GM18858 (cell line): ENCODE data around the gene COL5A1.

Source experiments
- ATAC-seq: cut with Tn5 transposase; IDR thresholded peaks from one replicate; pipeline ENCODE4 v1.9.1; 2021; ENCODE audit not compliant: unreplicated experiment

Gene COL5A1

GRCh38 chr9:134737842-134738580 is 96.4 kb downstream of the COL5A1 start:
- ATAC-seq, result no peak

GRCh38 chr9:134738869-134739659 is 97.5 kb downstream of the COL5A1 start:
- ATAC-seq, result no peak

DNA sequence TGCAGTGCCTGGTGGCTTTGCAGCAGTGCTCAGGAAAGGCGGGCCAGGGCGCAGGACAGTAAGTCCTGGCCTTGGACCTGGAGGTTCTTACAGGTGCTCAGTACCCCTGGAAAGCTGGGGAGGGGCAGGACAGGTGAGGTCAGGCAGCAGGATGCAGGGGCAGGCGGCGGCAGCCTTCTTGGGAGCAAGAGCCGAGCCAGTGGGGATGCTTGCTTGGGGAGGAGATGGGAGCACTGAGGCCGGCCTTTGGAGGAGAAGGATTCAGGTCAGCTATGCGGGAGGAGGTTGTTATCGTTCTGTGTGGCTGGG is 98.0 kb downstream of the COL5A1 start:
- no peak for ATAC-seq

DNA sequence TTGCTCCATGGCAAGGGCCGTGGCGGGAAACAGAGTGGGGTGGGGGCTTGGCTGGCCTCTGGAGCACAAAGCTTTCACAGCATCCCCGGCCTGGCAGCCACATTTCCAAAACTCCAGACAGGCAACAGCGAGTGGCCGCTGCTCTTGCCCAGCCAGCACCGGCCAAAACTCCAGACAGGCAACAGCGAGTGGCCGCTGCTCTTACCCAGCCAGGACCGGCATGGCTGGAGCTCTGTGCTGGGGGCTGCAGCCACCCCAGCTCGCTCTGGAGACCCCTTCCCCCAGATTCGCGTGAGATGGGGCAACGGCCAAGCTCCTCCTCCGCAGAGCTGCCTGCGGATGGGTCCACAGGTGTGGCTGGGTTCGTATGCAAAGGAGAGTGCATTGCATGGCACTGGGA is 98.5 kb downstream of the COL5A1 start:
- ATAC-seq, result no peak

DNA sequence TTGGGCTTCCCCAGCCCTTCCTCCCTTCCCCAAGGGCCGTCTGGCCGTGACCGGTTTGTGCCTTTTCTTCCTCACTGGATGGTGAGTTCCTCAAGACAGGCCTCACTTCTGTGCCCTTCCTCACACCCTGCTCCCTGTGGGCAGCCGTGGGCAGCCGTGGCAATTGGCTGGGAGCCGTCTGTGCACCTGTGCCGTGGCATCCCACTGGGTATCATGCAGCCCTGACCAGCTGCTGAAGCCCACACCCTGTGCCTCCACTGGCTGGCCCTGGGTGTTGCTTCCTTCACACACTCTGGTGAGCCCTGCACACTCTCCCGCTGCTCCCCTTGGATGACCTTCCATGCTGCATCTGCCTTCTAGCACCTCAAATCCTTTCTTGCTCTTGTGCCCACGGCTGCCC is 100.2 kb downstream of the COL5A1 start:
- no peak for ATAC-seq

DNA sequence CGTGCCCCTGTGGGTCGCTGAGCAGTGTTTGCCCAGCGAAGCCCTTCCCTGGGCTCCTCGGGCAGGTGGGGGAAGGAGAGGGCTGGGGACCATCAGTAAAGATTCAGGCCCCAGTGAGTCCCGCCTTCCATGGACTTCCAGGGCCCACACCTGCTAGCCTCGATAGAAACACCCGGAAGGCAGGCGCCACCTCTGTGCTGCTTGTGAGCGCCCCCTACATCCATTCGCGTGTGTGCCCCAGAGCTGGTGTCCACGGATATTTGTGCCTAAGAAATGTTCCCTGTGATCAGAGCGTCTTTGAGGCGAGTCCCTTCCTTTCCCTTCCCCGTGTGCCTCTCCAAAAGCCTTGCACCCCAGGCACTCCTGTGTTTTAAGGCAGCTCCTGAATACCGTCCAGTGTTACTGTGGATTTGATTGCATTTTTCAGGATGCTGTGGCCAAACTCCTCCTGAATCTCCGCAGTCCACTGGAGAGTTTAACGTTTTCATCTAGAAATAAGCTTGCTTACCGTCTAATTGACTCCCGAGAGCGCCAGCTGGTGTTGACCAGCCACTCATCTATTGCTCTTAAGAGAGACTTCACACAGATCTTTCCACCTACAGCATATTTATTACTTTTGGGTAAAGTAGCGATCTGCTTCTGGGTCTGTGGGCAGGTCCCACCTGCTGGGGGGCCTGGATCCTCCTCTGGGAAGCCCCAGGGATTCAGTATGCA is 101.4 kb downstream of the COL5A1 start:
- ATAC-seq, result no peak

DNA sequence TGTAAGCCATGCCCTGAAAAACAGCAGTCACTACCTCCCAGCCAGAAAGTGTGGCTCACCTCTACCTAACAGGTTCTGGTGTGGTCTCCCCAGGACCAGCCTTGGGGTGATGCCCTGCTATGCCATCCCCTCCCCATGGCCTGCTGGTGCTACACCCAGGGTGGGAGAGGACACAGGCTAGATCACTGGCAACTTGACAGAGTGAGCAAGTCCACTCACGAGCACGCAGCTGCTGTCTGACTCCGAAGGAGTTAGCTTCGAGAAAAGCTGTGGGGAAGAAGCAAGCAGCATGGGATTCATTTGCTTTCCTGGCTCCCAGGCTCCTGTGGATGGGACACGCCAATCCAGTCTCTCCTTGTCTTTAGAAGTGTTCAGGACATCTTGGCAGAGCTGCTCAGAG is 102.2 kb downstream of the COL5A1 start:
- ATAC-seq, result no peak

- no peak for ATAC-seq
These were observed 103.0 kb downstream of the COL5A1 start for GRCh38 chr9:134744385-134745295.

- no peak for ATAC-seq
These were observed 106.4 kb downstream of the COL5A1 start for GRCh38 chr9:134747951-134748489.

- no peak for ATAC-seq
These were observed 107.0 kb downstream of the COL5A1 start for GRCh38 chr9:134748591-134748990.

DNA sequence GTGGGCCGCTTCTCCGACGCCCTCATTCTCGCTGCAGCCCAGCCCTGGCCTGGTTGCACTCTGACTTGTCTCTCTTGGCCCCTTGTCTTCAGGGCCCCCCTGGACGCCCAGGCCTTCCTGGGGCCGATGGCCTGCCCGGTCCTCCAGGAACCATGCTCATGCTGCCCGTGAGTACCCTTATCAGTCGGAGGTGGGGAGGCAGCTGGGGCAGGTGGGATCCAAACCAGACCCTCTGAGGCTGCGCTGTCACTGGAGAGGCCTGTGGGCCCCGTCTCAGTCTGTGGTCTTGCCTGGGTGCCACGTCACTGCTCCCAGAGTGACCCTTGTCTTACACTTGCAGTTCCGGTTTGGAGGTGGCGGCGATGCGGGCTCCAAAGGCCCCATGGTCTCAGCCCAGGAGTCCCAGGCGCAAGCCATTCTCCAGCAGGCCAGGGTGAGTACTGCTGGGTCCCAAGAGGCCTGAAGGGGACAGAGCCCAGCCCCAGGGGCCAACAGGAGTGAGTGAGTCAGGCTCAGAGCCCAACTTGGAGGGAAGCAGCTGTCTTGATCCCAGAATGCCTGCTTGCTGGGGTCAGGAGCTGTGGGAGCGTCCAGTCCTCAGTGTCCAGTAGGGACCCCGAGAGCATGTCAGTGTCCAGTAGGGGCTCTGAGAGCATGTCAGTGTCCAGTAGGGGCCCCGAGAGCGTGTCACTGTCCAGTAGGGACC is 109.0 kb downstream of the COL5A1 start:
- ATAC-seq, result no peak

- no peak for ATAC-seq
These were observed 110.0 kb downstream of the COL5A1 start for GRCh38 chr9:134751622-134752021.

DNA sequence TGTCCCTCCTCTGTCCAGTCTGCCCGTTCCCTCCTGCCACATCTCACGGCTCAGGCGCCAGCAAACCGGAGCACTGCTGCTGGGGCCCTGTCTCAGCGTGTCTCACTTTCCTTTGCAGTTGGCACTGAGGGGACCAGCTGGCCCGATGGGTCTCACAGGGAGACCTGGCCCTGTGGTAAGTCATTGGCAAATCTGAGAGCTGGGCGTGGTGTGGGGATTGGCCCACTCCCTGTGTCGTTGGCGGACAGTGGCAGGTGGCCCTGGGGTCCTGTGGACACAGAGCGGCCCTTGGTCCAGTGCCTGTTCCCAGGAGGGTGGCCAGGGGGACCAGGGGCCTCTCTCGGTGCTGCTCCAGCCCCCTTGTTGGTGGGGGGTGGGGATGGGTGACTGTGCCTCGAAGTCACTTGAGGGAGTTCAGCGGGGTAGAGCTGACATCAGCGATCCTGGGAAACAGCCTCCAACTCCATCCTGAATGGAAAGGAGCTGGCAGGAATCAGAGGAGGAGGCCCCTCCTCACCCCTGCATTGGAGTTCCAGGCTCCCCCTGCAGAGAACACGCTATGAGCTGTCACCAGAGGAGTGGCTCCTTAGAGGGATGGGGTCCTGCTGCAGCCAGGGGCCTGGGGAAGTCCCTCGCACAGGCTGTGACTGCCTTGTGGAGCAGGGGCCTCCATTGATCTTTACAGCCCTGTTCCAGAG is 111.0 kb downstream of the COL5A1 start:
- no peak for ATAC-seq

DNA sequence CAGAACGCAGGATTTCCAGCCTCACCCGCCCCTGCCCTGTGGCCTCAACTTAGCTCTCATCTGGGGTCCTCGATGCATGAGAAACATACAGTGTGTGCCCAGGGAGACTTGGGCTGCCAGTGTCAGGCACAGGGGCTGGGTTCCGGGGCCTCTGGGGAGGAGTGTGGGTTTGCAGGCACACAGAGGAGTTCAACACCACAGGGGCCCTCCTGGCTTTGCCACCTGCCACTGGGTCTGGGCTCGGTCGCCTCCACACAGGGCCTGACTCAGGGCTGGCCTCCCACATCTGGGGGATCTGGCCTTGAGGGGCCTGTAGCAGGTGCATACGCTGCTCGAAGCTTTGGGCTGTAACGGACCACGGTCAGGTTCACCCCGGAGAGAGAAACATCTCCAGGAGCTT is 111.6 kb downstream of the COL5A1 start:
- no peak for ATAC-seq

GRCh38 chr9:134755221-134755907 is 113.8 kb downstream of the COL5A1 start:
- no peak for ATAC-seq

DNA sequence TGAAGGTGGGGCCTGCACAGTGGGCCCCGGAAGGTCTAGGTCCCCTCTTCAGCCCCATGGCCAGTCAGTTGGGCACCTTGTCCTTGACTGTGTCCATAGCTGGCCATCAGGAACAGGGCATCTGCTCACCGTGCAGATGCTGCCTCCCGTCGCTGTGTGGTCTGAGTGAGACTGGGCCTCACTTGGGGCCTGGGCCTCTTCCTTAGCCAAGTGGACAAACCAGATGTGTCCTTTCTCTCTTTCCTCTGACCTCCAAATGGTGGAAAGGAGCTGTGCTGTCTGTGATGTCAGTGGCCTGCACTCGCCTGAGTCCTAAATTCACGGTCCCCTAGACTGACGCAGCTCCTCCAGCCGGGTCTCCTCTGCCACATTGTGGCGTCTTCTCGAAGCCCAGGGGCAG is 114.5 kb downstream of the COL5A1 start:
- no peak for ATAC-seq

DNA sequence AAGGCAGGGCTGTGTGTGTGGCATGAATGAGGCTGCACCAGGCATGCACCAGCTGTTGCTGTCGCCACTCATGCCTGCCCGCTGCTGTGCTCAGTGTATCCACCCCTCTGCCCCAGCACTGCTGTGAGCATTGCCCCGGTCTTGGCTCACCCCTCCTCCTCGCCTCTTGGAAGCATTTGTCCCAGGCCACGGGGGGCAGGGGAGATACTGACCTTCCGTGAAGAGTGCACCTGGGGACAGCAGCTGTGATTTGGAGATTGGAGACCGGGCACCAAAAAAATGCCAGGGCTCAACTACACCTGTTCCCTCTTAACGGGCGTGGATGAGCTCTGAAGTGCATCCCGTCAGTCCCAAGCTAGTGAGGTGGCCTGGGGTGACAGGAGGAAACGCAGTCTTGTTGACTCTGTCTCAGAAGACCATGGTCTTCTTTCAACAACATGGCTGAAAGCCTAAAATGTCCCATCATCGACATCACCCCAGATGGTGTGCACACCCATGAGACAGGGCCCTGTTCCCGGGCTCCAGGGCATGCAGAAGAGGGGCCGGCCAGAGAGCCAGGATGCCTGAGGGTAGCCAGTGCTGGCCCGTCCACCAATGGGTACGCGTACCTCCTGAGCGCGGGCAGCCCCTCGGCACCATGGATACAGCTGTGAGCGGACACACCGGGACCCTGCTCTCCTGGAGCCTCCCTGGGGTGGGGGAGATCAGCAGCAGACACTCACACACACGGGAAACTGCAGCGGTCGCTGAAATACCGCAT is 115.8 kb downstream of the COL5A1 start:
- no peak for ATAC-seq

GRCh38 chr9:134758949-134759607 is 117.5 kb downstream of the COL5A1 start:
- ATAC-seq, result no peak
